Uterus (tissue), 2 donors: ENCODE results near the gene PROZ.

ENCODE experiments used
- POLR2A ChIP-seq, 2 donors: fragments of 450-650 bp; IDR thresholded peaks; one replicate each; pipeline ENCODE4 v1.6.1; 2016; ENCODE audit warnings: antibody characterized with exemption in 2 of 2, mild to moderate bottlenecking in 1 of 2, moderate library complexity in 1 of 2
- TF ChIP-seq, protein P1 (sequence below), 4 experiments: fragments of 200-600 bp in 2 of 4; fragments of 450-650 bp in 2 of 4; sonication (generic) in 2 of 4; IDR thresholded peaks; one replicate each; pipeline ENCODE4 v1.5.1; 2016 to 2019; ENCODE audit warnings: antibody characterized with exemption in 4 of 4, mild to moderate bottlenecking in 2 of 4, moderate library complexity in 1 of 4

DNA sequence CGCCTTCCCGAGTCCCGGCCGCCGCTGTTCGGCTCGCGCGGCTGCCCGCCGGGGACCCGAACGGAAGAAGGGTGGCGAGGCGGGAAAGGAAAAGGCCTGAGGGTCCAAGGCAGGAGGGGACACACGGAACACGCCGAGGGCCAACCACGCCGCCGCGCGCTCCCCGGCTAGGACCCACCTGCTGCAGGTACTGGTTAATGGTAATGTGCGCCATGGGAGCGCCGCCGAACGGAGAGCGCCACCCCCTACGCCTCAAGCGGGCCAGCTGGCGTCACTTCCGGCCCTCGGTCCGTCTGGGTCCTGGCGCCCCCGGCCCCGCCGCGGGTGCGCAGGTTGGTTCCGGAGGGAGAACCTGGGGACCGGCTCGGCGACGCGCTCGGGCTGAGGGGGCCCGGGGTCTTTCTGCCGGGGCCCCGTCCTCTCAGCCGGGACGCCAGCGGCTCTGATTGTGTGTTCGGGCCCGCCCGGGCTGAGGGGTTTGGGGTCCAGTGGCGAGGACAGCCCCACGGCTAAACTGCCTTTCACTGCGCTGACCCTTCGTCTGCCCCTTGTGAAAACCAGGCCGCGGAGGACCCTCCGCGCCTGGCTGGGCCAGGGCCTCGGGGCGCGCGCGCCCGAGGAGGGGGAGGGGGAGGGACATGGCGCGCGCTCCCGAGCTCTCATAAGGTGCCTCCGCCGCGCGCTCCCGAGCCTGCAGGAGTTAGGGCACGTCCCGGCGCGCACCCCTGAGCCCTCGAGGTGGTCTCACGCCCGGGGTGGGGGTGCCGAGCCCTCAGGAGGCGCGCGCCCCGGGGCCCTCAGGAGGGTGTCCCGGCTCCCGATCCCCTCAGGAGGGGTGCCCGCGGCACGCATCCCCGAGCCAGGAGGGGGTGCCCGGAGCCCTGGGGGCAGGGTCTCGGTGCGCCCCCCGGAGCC, 50.2 kb downstream of the PROZ start, which contains the start of gene PCID2:
- TF ChIP-seq, protein P1, sequence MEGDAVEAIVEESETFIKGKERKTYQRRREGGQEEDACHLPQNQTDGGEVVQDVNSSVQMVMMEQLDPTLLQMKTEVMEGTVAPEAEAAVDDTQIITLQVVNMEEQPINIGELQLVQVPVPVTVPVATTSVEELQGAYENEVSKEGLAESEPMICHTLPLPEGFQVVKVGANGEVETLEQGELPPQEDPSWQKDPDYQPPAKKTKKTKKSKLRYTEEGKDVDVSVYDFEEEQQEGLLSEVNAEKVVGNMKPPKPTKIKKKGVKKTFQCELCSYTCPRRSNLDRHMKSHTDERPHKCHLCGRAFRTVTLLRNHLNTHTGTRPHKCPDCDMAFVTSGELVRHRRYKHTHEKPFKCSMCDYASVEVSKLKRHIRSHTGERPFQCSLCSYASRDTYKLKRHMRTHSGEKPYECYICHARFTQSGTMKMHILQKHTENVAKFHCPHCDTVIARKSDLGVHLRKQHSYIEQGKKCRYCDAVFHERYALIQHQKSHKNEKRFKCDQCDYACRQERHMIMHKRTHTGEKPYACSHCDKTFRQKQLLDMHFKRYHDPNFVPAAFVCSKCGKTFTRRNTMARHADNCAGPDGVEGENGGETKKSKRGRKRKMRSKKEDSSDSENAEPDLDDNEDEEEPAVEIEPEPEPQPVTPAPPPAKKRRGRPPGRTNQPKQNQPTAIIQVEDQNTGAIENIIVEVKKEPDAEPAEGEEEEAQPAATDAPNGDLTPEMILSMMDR (IDR thresholded peaks at IDR 0.05) = peak in 2 of 4 experiments; percentile 28 to 43
- TF ChIP-seq POLR2A (IDR thresholded peaks at IDR 0.05) = peak; percentile 57 to 85
